Neural progenitor cell (in vitro differentiated cells): Measurements from ENCODE around the gene SQOR.
A peak's percentile ranks its signal among the peaks of the same experiment; 100 is the strongest.

ENCODE experiments used
- CTCF ChIP-seq: fragments of 200-600 bp; sonication (generic); IDR thresholded peaks from 2 replicates; pipeline ENCODE4 v1.5.1; 2017; ENCODE audit warnings: antibody characterized with exemption, mild to moderate bottlenecking
- EZH2phosphoT487 ChIP-seq: fragments of 200-600 bp; sonication (generic); IDR thresholded peaks from 2 replicates; pipeline ENCODE4 v1.6.1; 2017; ENCODE audit warnings: antibody characterized with exemption

- TF ChIP-seq CTCF (peak; percentile 27), EZH2phosphoT487 (no peak)
Measured at GRCh38 chr15:45660231-45660979, 25.6 kb downstream of the SQOR start.
